GM18868 (cell line): ENCODE data around the gene IL16.
"Not testable (repeated sequence)": the region's sequence is repeated elsewhere in the genome, so short reads cannot be mapped to it uniquely, and the experiment has no call there.

ENCODE experiments used
- ATAC-seq: cut with Tn5 transposase; IDR thresholded peaks from one replicate; pipeline ENCODE4 v1.9.1; 2021; ENCODE audit warnings: mild to moderate bottlenecking, moderate library complexity; ENCODE audit not compliant: unreplicated experiment

Gene IL16

DNA sequence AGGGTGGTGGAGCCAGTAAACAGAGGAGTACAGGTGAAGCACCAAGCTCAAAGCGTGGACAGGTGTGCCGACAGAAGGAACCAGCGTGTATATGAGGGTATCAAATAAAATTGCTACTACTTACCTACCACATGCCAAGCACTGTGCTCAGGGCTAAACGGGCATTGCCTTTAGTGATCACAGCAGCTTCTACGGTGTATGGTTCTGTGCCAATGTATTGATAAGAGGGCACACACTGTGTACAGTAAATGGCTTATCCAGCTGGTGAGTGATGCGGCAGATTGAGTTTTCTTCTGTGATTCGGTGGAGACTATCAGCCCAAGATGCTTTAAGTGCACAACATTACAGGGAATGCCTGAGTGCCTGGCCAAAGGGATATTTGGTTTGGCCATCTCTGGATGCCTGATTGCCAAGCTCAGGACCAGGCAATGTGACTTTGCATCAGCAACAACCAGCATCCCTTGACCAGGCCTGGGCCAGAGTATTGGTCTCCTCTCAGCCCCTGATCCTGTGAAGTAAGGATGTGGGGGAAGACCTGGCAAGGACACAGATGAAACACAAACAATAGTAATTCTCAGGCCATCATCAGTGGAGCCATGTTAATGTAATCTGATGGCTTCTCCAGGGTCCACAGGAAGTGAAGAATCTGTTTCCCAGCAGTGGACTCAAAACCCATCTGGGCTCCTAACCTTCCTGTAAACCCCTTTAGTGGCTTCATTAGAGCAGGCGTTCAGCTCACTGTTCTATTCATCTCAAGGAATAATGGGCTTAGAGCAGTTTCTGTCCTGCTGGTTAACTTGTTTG lies 113.2 kb downstream of the IL16 start:
- ATAC-seq: no peak

DNA sequence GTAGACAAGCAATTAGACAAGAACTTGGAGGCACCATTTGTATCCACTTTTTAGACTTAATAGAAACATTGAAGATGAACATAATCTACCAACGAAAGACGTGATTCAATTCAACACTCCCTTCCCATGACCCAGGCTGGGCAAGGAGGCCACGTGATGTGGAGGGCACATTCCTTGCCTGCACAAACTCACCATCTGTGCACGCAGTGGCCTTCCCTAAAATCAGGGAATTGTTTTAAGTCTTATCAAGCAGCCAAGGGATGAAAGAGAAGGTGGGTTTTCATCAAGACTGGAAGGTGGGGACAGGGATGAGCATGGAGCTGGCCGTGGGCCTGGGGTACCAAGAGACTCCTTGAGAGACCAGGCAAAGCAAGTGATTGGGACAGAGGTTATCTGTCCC lies 113.8 kb downstream of the IL16 start:
- no peak for ATAC-seq

DNA sequence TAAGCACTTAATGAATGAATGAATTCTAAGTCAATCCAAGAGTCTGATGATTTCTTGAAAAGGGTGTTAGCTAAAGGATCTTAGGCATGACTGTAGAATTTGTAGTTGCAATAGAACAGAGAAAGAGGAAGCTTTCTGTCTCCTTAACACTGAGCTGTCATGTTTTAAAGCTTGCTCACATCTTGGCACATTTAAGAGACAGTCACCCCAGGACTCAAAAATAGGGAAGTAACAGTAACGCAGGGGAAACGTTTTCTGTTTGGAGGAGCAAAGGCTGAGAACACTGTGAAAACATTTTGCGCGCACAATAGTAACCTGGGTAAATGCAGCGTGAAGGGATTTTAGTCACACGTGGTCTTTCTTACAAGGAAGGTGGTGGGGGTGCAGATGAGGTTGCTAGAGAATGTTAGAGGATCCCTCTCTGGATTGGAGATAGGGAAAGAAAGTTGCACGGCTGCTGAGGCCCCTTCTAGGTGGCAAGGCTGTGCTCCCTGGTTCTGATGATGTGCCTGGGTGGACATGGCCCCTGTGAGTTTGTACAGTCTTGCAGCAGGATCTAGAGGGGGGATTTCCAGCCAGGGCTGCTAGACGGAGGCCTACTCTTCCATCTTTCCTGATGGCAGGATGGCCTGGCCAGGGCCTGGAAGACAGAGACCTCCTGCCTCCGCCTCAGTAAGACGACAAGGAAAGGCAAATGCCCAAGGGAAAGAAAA lies 115.2 kb downstream of the IL16 start:
- ATAC-seq: peak; percentile 72

- no peak for ATAC-seq
Measured at GRCh38 chr15:81312790-81313543, 116.3 kb downstream of the IL16 start.

DNA sequence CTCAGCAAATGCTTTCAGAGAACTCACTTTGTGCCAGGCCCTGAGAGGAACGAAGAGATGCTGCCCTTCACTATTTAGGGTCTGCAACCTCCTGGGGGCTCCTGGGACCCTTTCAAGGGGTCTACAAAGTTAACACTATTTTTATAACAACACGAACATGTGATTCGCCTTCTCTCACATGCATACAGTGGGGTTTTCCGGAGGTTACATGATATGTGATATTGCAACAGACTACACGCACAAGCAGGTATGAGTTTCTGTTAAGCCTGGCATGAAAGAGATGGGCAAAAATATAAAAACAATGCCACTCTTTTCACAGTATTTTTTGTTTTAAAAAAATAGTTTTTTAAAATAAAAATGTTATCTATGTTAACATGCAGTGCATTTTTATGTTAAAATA lies 117.0 kb downstream of the IL16 start:
- no peak for ATAC-seq

DNA sequence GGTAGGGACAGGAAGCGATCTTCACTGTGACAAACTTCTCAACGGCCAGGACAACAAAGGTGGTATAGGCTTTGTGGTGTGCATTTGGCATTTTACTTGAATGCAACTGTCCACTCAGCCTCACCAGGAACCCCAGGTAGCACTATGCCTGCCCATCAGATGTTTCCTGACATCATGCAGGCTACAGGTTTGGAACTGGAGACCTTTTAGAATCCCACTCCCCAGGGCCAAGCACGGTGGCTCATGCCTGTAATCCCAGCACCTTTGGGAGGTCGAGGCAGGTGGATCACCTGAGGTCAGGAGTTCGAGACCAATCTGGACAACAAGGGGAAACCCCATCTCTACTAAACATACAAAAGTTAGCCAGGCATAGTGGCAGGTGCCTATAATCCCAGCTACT lies 117.7 kb downstream of the IL16 start:
- no peak for ATAC-seq

GRCh38 chr15:81315452-81316175 lies 118.9 kb downstream of the IL16 start:
- no peak for ATAC-seq

DNA sequence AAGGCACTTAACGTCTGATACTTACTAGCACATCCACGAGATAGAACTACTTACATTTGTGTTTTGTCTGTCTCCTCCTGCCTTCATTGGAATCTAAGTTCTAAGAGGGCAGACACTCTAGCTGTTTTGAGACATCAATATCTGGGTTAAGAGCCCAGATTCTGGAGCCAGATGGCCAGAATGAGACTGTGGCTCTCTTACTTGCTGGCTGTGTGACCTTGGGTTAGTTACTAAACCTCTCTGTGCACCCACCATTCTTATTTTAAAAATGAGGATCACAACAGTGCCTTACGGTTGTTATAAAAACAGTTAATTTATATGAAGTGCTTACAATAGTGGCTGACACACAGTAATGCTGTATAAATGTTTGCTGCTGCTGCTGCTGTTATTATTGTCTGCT lies 119.6 kb downstream of the IL16 start:
- ATAC-seq: no peak

DNA sequence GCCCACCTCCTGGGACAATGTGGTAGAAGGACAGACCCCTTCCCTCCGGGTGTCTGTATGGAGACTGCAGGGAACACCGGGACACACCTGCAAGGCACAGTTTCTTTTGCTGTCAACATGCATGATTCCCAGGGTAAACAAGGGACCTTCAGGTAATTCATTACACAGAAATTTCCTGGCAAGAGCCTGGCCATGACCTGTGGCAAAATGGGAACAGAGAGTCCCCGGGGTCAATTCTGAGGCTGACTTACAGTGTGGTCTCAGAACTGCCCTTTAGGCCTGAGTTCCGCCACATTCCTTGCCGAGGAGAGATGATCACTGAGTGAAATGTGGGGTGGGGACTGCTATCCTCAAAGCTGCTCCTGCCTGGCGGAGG lies 121.0 kb downstream of the IL16 start:
- no peak for ATAC-seq

DNA sequence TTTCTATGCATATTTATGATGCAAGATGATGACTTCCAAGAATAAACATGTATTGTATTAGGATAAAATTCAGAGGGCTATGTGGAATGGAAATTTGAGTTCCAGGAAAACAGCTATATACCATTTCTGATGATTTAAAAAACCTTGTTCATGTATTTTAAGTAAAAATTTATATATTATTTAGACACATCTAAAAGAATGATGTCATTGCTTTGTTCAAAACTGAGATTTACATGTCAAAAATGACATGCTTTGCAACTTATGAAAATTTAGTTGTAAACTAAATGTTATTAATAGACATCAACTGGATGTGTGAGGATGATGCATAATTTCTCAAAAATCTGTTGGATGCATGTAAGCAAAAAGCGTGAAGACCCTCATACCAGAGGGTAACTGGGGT lies 125.0 kb downstream of the IL16 start:
- ATAC-seq: no peak

- ATAC-seq: no peak
Measured at GRCh38 chr15:81322676-81323253, 126.1 kb downstream of the IL16 start.

GRCh38 chr15:81323559-81323943 lies 126.9 kb downstream of the IL16 start:
- ATAC-seq: peak; percentile 2

DNA sequence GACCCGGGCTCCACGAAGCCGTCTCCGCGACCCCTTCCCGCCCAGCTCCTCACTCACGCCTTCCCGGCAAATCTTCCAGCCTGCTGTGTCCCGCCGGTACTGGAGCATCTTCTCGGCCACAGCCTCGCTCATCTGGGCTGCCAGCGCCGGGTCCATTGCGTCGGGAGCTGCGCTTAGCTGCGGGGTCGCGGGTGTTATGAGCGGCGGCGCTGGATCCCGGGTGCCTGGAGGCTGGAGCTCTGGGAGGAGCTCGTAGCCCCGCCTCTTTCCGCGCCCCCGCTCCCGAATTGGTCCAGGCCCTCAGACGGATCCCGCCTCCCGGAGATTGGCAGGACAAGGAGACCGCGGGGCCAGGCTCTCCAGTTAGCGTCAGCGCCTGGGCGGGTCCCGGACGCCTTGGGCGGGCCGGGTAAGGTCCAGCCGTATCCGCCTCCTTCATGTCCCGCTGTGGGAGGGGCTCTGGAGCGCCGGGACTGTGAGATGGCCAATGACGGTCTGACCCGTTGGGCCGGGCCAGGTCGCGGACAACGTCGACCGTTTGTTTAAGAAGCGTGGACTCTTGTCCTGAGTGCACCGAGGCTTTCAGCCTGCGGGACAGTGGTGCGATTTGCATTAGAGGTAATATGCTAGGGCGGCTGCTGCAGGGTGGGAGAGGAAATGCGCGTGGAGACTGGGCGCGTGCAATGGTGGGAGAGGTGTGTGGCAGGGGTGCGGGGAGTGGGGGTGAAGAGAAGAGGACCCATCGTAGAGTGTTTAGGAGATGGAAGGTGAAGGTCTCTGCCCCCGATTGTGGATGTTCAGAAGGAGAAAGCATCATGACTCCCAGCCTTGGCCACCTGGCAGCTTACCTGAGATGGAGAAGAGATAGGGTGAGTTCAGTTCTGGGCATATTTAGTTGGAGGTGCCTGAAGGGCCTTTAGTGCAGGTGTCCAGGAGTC lies 127.5 kb downstream of the IL16 start, which contains the start of gene STARD5:
Gene STARD5, minus strand, starts transcription at position 198 of the 938 bp plus-strand sequence. Its CDS starts 42 bp downstream, at position 156.
- ATAC-seq: peak; percentile 100

DNA sequence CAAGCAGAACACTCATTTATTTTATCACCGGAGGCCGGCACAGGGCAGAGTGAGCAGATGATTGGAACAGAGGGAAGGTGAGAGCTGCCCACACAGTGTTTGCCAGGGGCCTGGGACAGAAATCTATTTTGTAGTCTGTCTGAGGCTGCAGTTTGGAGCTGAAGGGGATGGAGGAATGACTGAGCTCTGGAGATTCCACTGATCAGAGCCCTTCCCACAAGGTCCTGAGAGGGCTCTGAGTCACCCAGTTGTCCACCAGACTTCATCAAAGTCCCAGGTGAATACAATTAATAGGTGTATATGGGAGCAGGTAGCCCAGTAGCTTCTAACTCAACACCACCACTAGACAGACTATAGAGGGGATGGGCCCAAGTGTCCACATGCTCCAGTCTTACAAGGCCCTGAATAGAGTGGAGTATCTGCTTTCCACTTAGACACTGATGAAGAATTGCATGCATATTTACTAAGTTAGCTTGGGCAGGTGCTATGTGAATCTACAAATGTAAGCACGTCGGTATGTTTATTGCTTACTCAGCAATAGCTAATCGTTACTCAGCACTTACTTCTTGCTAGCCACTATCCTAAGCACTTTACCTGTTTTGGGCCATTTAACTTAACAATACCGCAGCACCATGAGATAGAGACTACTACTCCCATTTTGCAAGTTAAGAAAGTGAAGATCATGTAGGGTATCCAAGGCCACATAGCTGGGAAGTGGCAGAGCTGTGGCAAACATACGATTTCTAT lies 130.0 kb downstream of the IL16 start:
- ATAC-seq: no peak

DNA sequence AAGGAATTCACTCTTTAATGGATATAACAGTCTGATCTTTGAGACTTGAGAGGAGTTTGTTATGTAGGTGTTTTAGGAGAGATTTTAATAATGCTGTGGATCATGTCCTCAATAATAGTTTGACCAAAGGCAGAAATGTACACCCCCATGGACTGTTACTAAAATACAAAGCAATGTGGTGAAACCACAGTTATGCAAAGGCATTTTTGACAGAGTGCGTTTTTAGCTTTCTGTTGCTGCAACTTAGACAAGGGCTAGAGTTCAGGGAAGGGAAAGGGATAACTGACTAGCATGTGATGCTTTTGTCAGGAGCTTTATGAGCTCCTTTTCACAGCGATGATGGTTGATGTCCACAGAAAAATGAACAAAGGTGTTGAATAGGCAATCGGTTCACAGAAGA lies 130.8 kb downstream of the IL16 start:
- no peak for ATAC-seq

DNA sequence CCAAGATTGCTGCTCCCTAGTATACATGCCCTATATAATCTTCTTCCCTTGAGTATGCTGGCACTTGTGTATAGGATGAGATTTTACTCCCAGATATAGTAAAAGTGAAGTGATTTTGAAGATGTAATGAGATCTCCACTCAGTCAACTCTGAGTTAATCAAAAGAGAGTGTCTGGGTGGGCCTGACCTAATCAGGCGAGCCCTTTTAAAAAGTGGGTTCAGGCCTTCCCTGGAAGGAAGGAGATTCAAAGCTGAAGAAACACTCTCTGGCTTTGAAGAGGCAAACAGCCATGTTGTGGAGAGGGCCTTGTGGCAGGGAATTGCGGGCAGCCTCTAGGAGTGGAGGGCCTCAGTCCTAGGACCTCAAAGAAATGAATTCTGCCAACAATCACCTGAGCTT lies 132.8 kb downstream of the IL16 start:
- no peak for ATAC-seq

GRCh38 chr15:81330366-81331090 lies 133.8 kb downstream of the IL16 start:
- no peak for ATAC-seq

DNA sequence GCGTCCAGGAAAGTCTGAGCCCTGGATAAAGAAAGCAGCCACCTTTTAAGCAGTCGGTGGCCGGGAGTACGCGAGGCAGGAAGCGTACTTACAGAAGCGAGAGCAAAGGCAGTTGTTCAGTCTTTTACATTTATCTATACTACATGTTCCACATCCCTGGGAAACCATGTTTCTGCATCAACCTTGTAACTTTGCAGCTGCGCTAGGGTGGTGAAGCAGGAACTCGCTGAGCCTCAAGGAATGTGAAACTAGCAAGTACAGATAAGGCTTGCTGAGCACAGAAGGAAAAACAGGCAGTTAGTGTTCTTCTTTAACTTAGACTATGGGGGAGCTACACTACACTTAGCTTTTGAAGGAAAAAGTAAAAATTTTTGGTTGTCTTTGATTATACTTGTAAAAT lies 134.5 kb downstream of the IL16 start:
- ATAC-seq: not testable (repeated sequence)
